ENCODE results near the gene NREP.

NREP gene

DNA sequence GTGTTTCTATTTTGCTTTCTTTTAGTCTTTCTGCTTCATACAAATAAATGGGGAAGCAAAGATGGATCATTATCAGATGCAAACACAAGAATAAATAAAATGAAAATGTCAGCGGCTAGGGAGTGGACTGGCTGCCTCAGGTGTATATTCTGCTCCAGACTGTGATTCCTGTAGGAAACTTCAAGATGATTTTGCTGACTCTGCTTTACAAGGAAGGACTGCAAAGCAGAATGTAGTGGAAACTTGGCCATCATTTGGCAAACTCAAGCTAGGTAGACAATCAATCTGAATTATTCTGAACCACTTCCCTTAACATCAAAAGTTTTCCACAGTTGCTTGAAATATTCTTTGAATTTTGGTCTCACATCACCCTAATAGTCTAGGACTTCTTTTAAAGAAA lies 38.1 kb upstream of the NREP start:
- ATAC-seq (ENCODE audit: low read depth) (no peak), DNase-seq (ENCODE audit: low spot score) (no peak)
- Histone ChIP-seq H3K27me3 (ENCODE audit: insufficient read depth, poor library complexity, severe bottlenecking) (no peaks in the 10 kb centered on the region), H3K36me3 (ENCODE audit: low read depth) (no peaks in the 10 kb centered on the region), H3K4me1 (ENCODE audit: insufficient read depth, poor library complexity, severe bottlenecking) (no peaks in the 10 kb centered on the region), H3K4me3 (ENCODE audit: severe bottlenecking) (no peak overlapping the region), H3K27ac (ENCODE audit: poor library complexity, severe bottlenecking) (no peak overlapping the region), H3K9me3 (ENCODE audit: severe bottlenecking) (no peaks in the 10 kb centered on the region)
- TF ChIP-seq, protein P1, sequence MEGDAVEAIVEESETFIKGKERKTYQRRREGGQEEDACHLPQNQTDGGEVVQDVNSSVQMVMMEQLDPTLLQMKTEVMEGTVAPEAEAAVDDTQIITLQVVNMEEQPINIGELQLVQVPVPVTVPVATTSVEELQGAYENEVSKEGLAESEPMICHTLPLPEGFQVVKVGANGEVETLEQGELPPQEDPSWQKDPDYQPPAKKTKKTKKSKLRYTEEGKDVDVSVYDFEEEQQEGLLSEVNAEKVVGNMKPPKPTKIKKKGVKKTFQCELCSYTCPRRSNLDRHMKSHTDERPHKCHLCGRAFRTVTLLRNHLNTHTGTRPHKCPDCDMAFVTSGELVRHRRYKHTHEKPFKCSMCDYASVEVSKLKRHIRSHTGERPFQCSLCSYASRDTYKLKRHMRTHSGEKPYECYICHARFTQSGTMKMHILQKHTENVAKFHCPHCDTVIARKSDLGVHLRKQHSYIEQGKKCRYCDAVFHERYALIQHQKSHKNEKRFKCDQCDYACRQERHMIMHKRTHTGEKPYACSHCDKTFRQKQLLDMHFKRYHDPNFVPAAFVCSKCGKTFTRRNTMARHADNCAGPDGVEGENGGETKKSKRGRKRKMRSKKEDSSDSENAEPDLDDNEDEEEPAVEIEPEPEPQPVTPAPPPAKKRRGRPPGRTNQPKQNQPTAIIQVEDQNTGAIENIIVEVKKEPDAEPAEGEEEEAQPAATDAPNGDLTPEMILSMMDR (IDR thresholded peaks at IDR 0.05; ENCODE audit: poor library complexity, severe bottlenecking): no peak

DNA sequence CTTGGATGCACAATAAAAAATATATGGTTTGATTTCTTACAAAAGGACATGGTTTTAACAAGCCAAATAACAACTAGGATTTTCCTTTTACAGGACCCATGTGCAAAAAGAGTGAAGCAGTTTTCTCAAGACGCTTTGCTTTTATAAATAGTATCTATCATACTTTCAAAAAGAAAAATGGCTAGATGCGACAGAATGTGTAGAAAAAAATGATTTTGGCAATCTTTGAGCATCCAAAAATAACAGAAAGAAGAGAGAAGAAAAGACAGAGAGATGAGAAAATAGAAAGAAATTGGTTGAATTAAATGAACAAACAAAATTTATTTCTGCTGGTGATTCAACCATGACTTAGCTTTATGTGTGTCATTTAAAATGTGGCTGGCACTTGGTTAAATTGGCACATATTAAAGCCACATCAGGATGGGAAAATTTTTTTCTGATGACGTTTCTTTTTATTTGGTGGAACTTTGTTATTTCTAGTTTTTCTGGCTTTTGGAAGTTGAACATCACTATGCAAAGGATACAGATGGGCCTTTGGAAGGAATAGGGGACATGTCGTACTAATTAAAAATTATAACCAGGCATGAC lies 35.6 kb upstream of the NREP start:
- Histone ChIP-seq H3K27ac (ENCODE audit: poor library complexity, severe bottlenecking) (no peak overlapping the region), H3K4me3 (ENCODE audit: severe bottlenecking) (no peak overlapping the region), H3K36me3 (ENCODE audit: low read depth) (no peaks in the 10 kb centered on the region), H3K9me3 (ENCODE audit: severe bottlenecking) (no peaks in the 10 kb centered on the region), H3K27me3 (ENCODE audit: insufficient read depth, poor library complexity, severe bottlenecking) (no peaks in the 10 kb centered on the region), H3K4me1 (ENCODE audit: insufficient read depth, poor library complexity, severe bottlenecking) (no peaks in the 10 kb centered on the region)
- DNase-seq (ENCODE audit: low spot score) (no peak), ATAC-seq (ENCODE audit: low read depth) (no peak)
- TF ChIP-seq, protein P1 (IDR thresholded peaks at IDR 0.05; ENCODE audit: poor library complexity, severe bottlenecking): no peak

DNA sequence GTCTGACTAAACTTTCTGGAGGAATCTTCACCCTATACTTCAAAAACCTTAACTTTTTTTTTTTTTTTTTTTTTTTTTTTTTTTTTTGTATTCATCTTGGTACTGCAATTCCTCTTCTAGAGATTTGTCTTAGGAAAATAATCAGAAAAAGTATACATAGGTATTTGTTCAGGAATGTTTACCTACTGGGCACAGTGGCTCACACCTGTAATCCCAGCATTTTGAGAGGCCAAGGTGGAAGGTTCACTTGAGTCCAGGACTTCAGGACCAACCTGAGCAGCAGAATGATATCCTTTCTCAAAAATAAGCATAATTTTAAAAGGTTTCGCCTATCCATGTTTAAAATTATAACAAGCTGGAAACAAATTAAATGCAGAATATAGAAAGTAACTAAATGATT lies 33.3 kb upstream of the NREP start:
- H3K27ac ChIP-seq (ENCODE audit: poor library complexity, severe bottlenecking): no peak overlapping the region
- no peaks in the 10 kb centered on the region for H3K4me1 ChIP-seq (ENCODE audit: insufficient read depth, poor library complexity, severe bottlenecking)
- H3K36me3 ChIP-seq (ENCODE audit: low read depth): no peaks in the 10 kb centered on the region
- no peak for ATAC-seq (ENCODE audit: low read depth)
- no peak for DNase-seq (ENCODE audit: low spot score)
- H3K9me3 ChIP-seq (ENCODE audit: severe bottlenecking): no peaks in the 10 kb centered on the region
- TF ChIP-seq, protein P1 (IDR thresholded peaks at IDR 0.05; ENCODE audit: poor library complexity, severe bottlenecking): no peak
- H3K27me3 ChIP-seq (ENCODE audit: insufficient read depth, poor library complexity, severe bottlenecking): no peaks in the 10 kb centered on the region
- H3K4me3 ChIP-seq (ENCODE audit: severe bottlenecking): no peak overlapping the region

DNA sequence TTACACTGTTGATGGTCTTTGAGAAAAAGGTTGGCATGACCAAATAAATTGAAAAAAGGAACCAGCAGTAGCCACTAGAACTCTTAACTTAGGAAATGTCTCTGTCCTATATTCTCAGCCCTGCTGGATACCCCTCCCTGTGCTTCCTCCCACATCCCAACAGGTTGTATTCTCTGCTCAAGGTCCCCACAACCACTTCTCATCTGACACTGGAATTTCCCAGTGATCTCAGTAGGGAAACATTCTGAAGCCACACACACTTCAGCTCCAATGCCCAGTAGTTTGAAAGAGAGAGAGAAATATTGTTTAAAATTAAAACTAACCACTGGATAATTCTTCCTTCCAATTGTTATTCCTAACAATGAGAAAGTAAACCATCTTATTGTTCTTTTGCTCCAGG lies 30.0 kb upstream of the NREP start:
- peaks cover 19% of the 10 kb centered on the region for H3K4me1 ChIP-seq (ENCODE audit: insufficient read depth, poor library complexity, severe bottlenecking)
- H3K36me3 ChIP-seq (ENCODE audit: low read depth): no peaks in the 10 kb centered on the region
- no peak overlapping the region for H3K4me3 ChIP-seq (ENCODE audit: severe bottlenecking)
- no peaks in the 10 kb centered on the region for H3K27me3 ChIP-seq (ENCODE audit: insufficient read depth, poor library complexity, severe bottlenecking)
- H3K27ac ChIP-seq (ENCODE audit: poor library complexity, severe bottlenecking): no peak overlapping the region
- DNase-seq (ENCODE audit: low spot score) (no peak), ATAC-seq (ENCODE audit: low read depth) (no peak)
- TF ChIP-seq, protein P1 (IDR thresholded peaks at IDR 0.05; ENCODE audit: poor library complexity, severe bottlenecking): no peak
- H3K9me3 ChIP-seq (ENCODE audit: severe bottlenecking): no peaks in the 10 kb centered on the region

DNA sequence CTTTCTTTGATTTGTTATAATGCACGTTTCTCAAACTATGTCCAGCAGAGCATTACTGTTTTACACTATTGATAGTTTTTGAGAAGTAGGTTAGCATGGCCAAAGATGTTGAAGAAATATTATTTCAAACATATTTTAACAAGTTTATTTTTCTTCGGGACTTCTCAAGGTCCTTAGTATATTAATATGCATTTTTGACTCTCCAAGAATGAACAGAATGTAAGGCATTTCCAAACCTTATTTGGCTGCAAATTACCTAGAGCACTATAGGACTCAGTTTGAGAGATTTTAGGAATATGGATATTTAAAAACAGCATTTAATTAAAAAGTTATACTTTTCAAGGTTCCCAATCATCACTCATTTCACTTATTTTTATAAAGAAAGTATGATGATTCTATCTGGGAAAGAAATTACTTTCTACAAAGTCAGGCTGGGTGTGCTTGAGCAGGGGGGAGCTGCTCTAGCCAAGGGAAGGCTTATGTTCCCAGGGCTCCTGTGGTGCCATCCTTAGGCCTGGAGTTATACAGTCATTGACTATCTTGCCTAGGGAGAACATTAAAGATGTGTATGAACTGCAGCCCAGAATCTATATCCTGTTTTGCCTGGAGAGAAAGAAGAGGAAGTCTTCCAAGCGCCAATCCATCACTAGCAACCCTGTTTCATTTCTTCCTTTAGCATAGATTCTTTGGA lies 27.6 kb upstream of the NREP start:
- TF ChIP-seq, protein P1 (IDR thresholded peaks at IDR 0.05; ENCODE audit: poor library complexity, severe bottlenecking): no peak
- no peak for ATAC-seq (ENCODE audit: low read depth)

More for the DNA sequence above, 27.6 kb upstream of the NREP start:
- no peaks in the 10 kb centered on the region for H3K36me3 ChIP-seq (ENCODE audit: low read depth)
- no peak for DNase-seq (ENCODE audit: low spot score)
- no peak overlapping the region for H3K27ac ChIP-seq (ENCODE audit: poor library complexity, severe bottlenecking)
- H3K4me3 ChIP-seq (ENCODE audit: severe bottlenecking): no peak overlapping the region
- no peaks in the 10 kb centered on the region for H3K27me3 ChIP-seq (ENCODE audit: insufficient read depth, poor library complexity, severe bottlenecking)
- H3K4me1 ChIP-seq (ENCODE audit: insufficient read depth, poor library complexity, severe bottlenecking): peaks cover 25% of the 10 kb centered on the region
- no peaks in the 10 kb centered on the region for H3K9me3 ChIP-seq (ENCODE audit: severe bottlenecking)
